Psoas muscle (tissue), 8 donors: ENCODE results near the gene PHF3. TPM values are rescaled to one million over a fixed set of nuclear protein-coding genes. Genes with fewer than 3 reads are reported as not detected.

Experiments
- ATAC-seq, 4 donors: fragments of 200-7000 bp; cut with Tn5 transposase; one replicate each; pipeline ENCODE4 v1.9.1; 2020; ENCODE audit warnings: moderate library complexity in 3 of 4, mild to moderate bottlenecking in 2 of 4
- DNase-seq, 2 donors: peaks; one replicate each; pipeline ENCODE4 v3.0.0-alpha.2; 2020
- H3K27ac ChIP-seq: fragments of 200-600 bp; one replicate; pipeline ENCODE4 v1.8.0; 2022
- H3K27me3 ChIP-seq, 3 donors: fragments of 200-600 bp in 1 of 3; one replicate each; pipeline versions ENCODE4 v1.6.1 to v1.8.0; 2013 to 2022; ENCODE audit warnings: low read length in 2 of 3, mild to moderate bottlenecking in 2 of 3, moderate library complexity in 1 of 3; ENCODE audit not compliant: insufficient read depth in 3 of 3
- H3K36me3 ChIP-seq, 2 donors: fragments of 200-600 bp in 1 of 2; one replicate each; pipeline versions ENCODE4 v1.6.1 to v1.8.0; 2013 to 2022; ENCODE audit warnings: low read depth in 1 of 2, mild to moderate bottlenecking in 1 of 2, moderate library complexity in 1 of 2; ENCODE audit not compliant: insufficient read depth in 1 of 2
- H3K4me1 ChIP-seq: fragments of 200-600 bp; one replicate; pipeline ENCODE4 v1.8.0; 2022
- H3K4me3 ChIP-seq: fragments of 200-600 bp; one replicate; pipeline ENCODE4 v1.8.0; 2022; ENCODE audit warnings: mild to moderate bottlenecking
- H3K9me3 ChIP-seq: fragments of 200-600 bp; one replicate; pipeline ENCODE4 v1.8.0; 2022
- WGBS, 3 donors: extraction: QIAGEN DNeasy Blood & Tissue Kit; methylation state at CpG; one replicate each; pipeline versions ENCODE4 v1.1.6 to v1.1.7; 2013; 5-methylcytosine and 5-hydroxymethylcytosine counted together
- intact Hi-C, 2 donors: fragments of 100-400 bp; cut with DNase I; formaldehyde crosslinking; loops; one replicate each; pipeline versions ENCODE4 v1.11.0 to v1.14.2; 2022
- long read RNA-seq, 2 donors: library from polyadenylated mRNA; unstranded; transcript quantifications; one replicate each; pipeline ENCODE4 v2.0.0, GENCODE V29; 2021
- polyA plus RNA-seq, 3 donors: library from polyadenylated mRNA; stranded (reverse); fragments of 200-250 nt; gene quantifications; one replicate each; pipeline ENCODE4 v1.2.3, GENCODE V29; 2013
- total RNA-seq, 4 donors: library from RNA; stranded (reverse); fragmentation: NEBNext Ultra II Directional in 2 of 4; extraction: Animal tissue kit (Norgen Biotek cat#: 25700) in 2 of 4; gene quantifications; one replicate each; pipeline versions ENCODE4 v1.2.1 to v1.2.4, GENCODE V29; 2021 to 2023
- TF ChIP-seq, protein P1 (sequence below): fragments of 200-600 bp; IDR thresholded peaks from one replicate; pipeline ENCODE4 v1.8.0; 2022; ENCODE audit warnings: antibody characterized with exemption
- donor health status: healthy with polysubstance abuse.
- donor health status: DM: no; HTN: no; CAD: no; lungs with moderate emphysema.
- donor health status: Bipolar disorder and iron deficiency.
- donor health status: healthy.
- donor health status: DM: yes; HTN: yes; CAD: no.
- donor health status: DM: no; HTN: no; CAD: no.
- donor health status: DM: no; HTN: no; CAD: no.
- donor health status: DM: yes; HTN: yes; CAD: no.

Gene PHF3, protein sequence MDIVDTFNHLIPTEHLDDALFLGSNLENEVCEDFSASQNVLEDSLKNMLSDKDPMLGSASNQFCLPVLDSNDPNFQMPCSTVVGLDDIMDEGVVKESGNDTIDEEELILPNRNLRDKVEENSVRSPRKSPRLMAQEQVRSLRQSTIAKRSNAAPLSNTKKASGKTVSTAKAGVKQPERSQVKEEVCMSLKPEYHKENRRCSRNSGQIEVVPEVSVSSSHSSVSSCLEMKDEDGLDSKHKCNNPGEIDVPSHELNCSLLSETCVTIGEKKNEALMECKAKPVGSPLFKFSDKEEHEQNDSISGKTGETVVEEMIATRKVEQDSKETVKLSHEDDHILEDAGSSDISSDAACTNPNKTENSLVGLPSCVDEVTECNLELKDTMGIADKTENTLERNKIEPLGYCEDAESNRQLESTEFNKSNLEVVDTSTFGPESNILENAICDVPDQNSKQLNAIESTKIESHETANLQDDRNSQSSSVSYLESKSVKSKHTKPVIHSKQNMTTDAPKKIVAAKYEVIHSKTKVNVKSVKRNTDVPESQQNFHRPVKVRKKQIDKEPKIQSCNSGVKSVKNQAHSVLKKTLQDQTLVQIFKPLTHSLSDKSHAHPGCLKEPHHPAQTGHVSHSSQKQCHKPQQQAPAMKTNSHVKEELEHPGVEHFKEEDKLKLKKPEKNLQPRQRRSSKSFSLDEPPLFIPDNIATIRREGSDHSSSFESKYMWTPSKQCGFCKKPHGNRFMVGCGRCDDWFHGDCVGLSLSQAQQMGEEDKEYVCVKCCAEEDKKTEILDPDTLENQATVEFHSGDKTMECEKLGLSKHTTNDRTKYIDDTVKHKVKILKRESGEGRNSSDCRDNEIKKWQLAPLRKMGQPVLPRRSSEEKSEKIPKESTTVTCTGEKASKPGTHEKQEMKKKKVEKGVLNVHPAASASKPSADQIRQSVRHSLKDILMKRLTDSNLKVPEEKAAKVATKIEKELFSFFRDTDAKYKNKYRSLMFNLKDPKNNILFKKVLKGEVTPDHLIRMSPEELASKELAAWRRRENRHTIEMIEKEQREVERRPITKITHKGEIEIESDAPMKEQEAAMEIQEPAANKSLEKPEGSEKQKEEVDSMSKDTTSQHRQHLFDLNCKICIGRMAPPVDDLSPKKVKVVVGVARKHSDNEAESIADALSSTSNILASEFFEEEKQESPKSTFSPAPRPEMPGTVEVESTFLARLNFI (N-terminal part only)
- total RNA-seq = 10 to 100 TPM; 24.0 to 38.6 (median 36.6) TPM
- polyA plus RNA-seq = 10 to 100 TPM in 2 of 3 donors, 1 to 10 TPM in 1; 4.9 to 19.1 (median 10.8) TPM
- long read RNA-seq, donor 1, partial matches to known transcripts = 22 of 32 reads
- long read RNA-seq, donor 1, other reads (novel, unspliced or antisense) = 10 of 32 reads
- long read RNA-seq, donor 2, partial matches to known transcripts = 19 of 29 reads
- long read RNA-seq, donor 2, other reads (novel, unspliced or antisense) = 10 of 29 reads

DNA sequence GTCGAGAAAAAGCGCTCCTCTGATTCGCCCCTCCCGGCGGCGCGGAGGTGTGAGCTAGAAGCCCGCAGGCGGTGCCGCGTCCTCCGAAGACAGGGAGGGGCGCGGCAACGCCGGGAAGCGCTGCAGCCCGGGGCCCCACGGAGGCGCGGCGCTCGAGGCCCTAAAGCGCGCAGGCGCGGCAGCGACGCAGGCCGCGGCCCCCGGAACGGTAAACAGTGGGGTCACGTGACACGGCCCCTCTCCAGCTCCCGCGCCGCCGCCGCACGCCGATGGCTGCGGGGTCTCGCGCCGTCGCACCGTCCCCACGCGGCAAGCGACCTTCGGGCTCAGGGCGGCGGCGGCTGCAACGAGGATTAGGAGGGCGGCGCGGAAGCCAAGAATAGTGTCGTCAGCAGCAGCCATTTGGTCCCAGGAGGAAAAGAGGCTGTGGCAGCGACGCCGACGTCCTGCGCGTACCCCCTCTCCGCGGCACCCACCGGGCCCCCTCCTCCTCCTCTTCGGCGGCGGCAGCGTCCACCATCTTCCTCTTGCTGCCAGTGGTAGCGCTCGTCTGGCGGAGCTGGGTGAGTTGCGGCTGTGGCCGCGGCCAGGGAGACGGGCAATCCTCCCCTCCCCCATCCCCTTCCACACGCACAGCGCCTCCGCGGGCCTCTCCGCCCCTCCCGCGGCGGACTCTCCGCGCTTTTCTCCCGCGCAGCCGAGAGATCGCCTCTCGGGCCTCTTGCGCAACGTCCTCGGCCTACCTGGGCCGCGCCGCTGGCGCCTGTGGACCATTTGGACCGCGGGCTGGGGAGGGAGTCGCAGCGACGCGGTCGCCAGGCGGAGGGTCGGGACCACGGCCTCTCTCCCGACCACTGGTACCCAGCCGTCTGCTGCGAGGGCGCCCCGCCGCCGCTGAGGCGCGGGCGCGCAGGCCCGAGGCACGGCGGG lies at the start of gene PHF3:
Gene PHF3 (plus strand): TSS at position 215 of the 930 bp plus-strand sequence. CDS start 10,750 bp downstream, outside the sequence.
- TF ChIP-seq, protein P1, sequence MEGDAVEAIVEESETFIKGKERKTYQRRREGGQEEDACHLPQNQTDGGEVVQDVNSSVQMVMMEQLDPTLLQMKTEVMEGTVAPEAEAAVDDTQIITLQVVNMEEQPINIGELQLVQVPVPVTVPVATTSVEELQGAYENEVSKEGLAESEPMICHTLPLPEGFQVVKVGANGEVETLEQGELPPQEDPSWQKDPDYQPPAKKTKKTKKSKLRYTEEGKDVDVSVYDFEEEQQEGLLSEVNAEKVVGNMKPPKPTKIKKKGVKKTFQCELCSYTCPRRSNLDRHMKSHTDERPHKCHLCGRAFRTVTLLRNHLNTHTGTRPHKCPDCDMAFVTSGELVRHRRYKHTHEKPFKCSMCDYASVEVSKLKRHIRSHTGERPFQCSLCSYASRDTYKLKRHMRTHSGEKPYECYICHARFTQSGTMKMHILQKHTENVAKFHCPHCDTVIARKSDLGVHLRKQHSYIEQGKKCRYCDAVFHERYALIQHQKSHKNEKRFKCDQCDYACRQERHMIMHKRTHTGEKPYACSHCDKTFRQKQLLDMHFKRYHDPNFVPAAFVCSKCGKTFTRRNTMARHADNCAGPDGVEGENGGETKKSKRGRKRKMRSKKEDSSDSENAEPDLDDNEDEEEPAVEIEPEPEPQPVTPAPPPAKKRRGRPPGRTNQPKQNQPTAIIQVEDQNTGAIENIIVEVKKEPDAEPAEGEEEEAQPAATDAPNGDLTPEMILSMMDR = no peak
- no peaks in the 10 kb centered on the region for H3K27me3 ChIP-seq
- DNase-seq (peak; percentile 91 to 96), ATAC-seq (peak; percentile 94 to 96 (median 94))
- no peaks in the 10 kb centered on the region for H3K9me3 ChIP-seq
- H3K4me1 ChIP-seq = peaks cover 36% of the 10 kb centered on the region
- WGBS, 3 donors = 0% methylated on average over 77 to 126 of the region's 126 CpGs
- peak within 1 kb of the TSS; percentile 95 for H3K27ac ChIP-seq
- H3K36me3 ChIP-seq = no peaks in the 10 kb centered on the region
- peak within 1 kb of the TSS; percentile 93 for H3K4me3 ChIP-seq
- intact Hi-C loops = loop anchor here in 1 of 2 donors (5.0 kb wide), 1 partner anchor 64 kb away; the partner anchor contains the start of genes LOC128125822 and PTP4A1

DNA sequence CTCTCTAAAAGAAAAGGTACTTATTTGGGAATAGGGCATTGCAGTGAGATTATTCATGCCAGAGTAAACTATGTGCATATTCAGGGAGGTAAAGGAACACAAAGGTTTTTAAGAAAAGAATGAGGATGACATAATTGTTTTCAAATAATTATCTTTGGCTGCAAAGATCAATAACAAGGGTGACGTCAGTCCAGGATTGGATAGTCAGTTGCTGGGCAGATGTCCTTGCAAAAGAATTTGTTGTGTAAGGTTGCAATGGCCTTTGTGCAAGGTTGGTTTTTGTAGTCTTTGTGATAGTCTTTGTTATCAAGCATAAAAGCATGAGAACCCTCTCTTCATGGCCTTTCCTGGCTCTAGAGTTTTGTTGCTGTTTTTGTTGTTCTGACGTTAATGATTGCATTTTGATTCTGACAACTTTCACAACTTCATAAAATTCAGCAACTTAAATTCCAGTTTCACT lies 45.6 kb upstream of the PHF3 start:
- ATAC-seq = no peak
- DNase-seq = no peak
- H3K9me3 ChIP-seq = no peaks in the 10 kb centered on the region
- intact Hi-C loops = no loop called here
- WGBS, 3 donors = 68 to 79% (median 73%) methylated on average over 2 of the region's 2 CpGs
- TF ChIP-seq, protein P1 = no peak
- no peaks in the 10 kb centered on the region for H3K27me3 ChIP-seq
- no peak overlapping the region for H3K4me3 ChIP-seq
- no peaks in the 10 kb centered on the region for H3K4me1 ChIP-seq
- H3K27ac ChIP-seq = no peak overlapping the region
- no peaks in the 10 kb centered on the region for H3K36me3 ChIP-seq

DNA sequence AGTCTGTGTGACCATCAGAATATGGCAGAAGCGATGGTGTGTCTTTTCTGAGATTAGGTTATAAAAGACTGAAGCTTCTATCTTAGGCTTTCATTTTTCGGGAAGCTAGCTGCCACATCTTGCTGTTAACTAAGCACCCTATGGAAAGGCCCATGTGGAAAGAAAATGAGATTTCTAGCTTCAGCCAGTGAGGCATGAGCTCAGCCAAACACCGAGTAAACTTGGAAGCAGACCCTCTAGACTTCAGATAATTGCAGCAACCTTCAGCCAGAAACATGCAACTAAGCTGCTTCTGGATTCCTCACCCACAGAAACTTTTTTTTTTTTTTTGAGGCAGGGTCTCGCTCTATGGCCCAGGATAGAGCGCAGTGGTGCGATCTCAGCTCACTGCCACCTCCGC lies 42.7 kb upstream of the PHF3 start:
- Histone ChIP-seq H3K27ac (no peak overlapping the region), H3K27me3 (no peaks in the 10 kb centered on the region), H3K4me3 (no peak overlapping the region), H3K36me3 (no peaks in the 10 kb centered on the region), H3K4me1 (peaks cover 3% of the 10 kb centered on the region), H3K9me3 (no peaks in the 10 kb centered on the region)
- 89 to 90% (median 90%) methylated on average over 7 of the region's 7 CpGs for WGBS, 3 donors
- TF ChIP-seq, protein P1 = no peak
- intact Hi-C loops = no loop called here
- ATAC-seq (no peak), DNase-seq (no peak)
